Endodermal cell (in vitro differentiated cells): Measurements from ENCODE around the gene SRPK3. TPM values are rescaled to one million over a fixed set of nuclear protein-coding genes. Genes with fewer than 3 reads are reported as not detected.
A peak's percentile ranks its signal among the peaks of the same experiment; 100 is the strongest.

Experiments
- DNase-seq: peaks from one replicate; pipeline ENCODE4 v3.0.0-alpha.2; 2017
- H3K27ac ChIP-seq: 2 replicates; pipeline ENCODE4 v1.5.1; 2013; ENCODE audit warnings: mild to moderate bottlenecking, low read depth, low read length, moderate library complexity
- H3K27me3 ChIP-seq: 2 replicates; pipeline ENCODE4 v1.6.1; 2013; ENCODE audit warnings: mild to moderate bottlenecking, low read length, moderate library complexity; ENCODE audit not compliant: insufficient read depth, control insufficient read depth, poor library complexity, severe bottlenecking
- H3K36me3 ChIP-seq: 2 replicates; pipeline ENCODE4 v1.7.0; 2013; ENCODE audit warnings: mild to moderate bottlenecking, low read length, moderate library complexity; ENCODE audit not compliant: control insufficient read depth, insufficient read depth
- H3K4me1 ChIP-seq: one replicate; pipeline ENCODE4 v1.7.0; 2013; ENCODE audit warnings: low read length; ENCODE audit not compliant: control insufficient read depth, insufficient read depth
- H3K4me3 ChIP-seq: 2 replicates; pipeline ENCODE4 v1.5.1; 2013; ENCODE audit warnings: mild to moderate bottlenecking, low read length, moderate library complexity
- H3K9ac ChIP-seq: 2 replicates; pipeline ENCODE4 v1.6.1; 2013; ENCODE audit warnings: mild to moderate bottlenecking, low read length, moderate library complexity; ENCODE audit not compliant: poor library complexity, severe bottlenecking; ENCODE audit errors: extremely low read depth
- H3K9me3 ChIP-seq: 2 replicates; pipeline ENCODE4 v1.6.1; 2013; ENCODE audit warnings: mild to moderate bottlenecking, low read length, moderate library complexity; ENCODE audit not compliant: control insufficient read depth
- H3K27ac Mint-ChIP-seq: 2 replicates; pipeline ENCODE4 v1.8.0; 2020; ENCODE audit warnings: mixed read lengths
- H3K27me3 Mint-ChIP-seq: 2 replicates; pipeline ENCODE4 v1.8.0; 2021; ENCODE audit warnings: mild to moderate bottlenecking, mixed read lengths; ENCODE audit not compliant: insufficient read depth
- H3K36me3 Mint-ChIP-seq: 2 replicates; pipeline ENCODE4 v1.8.0; 2020; ENCODE audit warnings: low read depth, mixed read lengths
- H3K4me1 Mint-ChIP-seq: 2 replicates; pipeline ENCODE4 v1.8.0; 2020; ENCODE audit warnings: mixed read lengths
- H3K4me3 Mint-ChIP-seq: 2 replicates; pipeline ENCODE4 v1.8.0; 2020; ENCODE audit warnings: mild to moderate bottlenecking, moderate library complexity, mixed read lengths
- H3K9me3 Mint-ChIP-seq: 2 replicates; pipeline ENCODE4 v1.8.0; 2020; ENCODE audit warnings: mild to moderate bottlenecking, mixed read lengths
- WGBS, 2 experiments: methylation state at CpG; one replicate each; pipeline versions ENCODE4 v1.1.5 to v1.1.7; 2013; ENCODE audit warnings: missing lambda C conversion rate in 2 of 2, mixed read lengths in 1 of 2; ENCODE audit not compliant: insufficient coverage in 1 of 2, insufficient read length in 1 of 2; 5-methylcytosine and 5-hydroxymethylcytosine counted together
- total RNA-seq, 2 donors: library from RNA; stranded (reverse); fragmentation: NEBNext Ultra II Directional in 1 of 2; extraction: Animal tissue kit (Norgen Biotek cat#: 25700) in 1 of 2; gene quantifications; 2 replicates in 1 of 2; 3 replicates in 1 of 2; pipeline ENCODE4 v1.2.1, GENCODE V29; 2021
- TF ChIP-seq, protein P1 (sequence below): fragments of 200-600 bp; sonication (generic); conservative IDR thresholded peaks from 2 replicates; pipeline ENCODE4 v1.5.0; 2021; ENCODE audit warnings: antibody characterized with exemption, mild to moderate bottlenecking

SRPK3 gene
- total RNA-seq, 2 donors from 2014 or later, result not detected

DNA sequence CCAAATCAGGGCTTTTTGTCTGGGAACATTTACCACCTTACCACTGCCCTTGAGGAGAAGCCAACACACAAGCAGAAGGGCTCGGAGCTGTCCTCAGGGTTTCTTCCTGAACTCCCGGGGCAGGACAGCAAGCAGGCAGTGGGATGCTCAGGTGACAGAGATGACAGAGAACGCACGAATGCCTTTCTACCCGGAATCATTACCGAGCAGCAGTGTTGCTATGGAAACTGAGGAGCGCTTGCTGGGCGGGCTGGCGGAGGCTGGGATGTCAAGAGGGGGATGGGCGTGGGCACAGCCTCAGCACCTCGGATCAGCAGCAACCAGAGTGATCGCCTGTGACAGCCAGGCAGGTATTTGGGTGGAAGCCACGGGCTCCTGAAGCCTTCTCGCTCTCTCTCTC lies 31.4 kb downstream of the SRPK3 start:
- Mint-ChIP-seq H3K36me3 (no peaks in the 10 kb centered on the region), H3K27me3 (no peaks in the 10 kb centered on the region), H3K4me3 (no peak overlapping the region), H3K9me3 (peaks cover 71% of the 10 kb centered on the region), H3K4me1 (no peaks in the 10 kb centered on the region), H3K27ac (no peak overlapping the region)
- H3K9me3 ChIP-seq, result no peaks in the 10 kb centered on the region
- TF ChIP-seq, protein P1, sequence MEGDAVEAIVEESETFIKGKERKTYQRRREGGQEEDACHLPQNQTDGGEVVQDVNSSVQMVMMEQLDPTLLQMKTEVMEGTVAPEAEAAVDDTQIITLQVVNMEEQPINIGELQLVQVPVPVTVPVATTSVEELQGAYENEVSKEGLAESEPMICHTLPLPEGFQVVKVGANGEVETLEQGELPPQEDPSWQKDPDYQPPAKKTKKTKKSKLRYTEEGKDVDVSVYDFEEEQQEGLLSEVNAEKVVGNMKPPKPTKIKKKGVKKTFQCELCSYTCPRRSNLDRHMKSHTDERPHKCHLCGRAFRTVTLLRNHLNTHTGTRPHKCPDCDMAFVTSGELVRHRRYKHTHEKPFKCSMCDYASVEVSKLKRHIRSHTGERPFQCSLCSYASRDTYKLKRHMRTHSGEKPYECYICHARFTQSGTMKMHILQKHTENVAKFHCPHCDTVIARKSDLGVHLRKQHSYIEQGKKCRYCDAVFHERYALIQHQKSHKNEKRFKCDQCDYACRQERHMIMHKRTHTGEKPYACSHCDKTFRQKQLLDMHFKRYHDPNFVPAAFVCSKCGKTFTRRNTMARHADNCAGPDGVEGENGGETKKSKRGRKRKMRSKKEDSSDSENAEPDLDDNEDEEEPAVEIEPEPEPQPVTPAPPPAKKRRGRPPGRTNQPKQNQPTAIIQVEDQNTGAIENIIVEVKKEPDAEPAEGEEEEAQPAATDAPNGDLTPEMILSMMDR, result no peak
- no peaks in the 10 kb centered on the region for H3K27me3 ChIP-seq
- no peaks in the 10 kb centered on the region for H3K4me1 ChIP-seq
- WGBS, 2 experiments, result 87% methylated on average over 14 of the region's 14 CpGs; no CpG with 5 or more reads in 1 of the 2 experiments
- H3K27ac ChIP-seq, result no peak overlapping the region
- H3K4me3 ChIP-seq, result no peak overlapping the region
- DNase-seq, result no peak
- no peak overlapping the region for H3K9ac ChIP-seq
- H3K36me3 ChIP-seq, result no peaks in the 10 kb centered on the region

DNA sequence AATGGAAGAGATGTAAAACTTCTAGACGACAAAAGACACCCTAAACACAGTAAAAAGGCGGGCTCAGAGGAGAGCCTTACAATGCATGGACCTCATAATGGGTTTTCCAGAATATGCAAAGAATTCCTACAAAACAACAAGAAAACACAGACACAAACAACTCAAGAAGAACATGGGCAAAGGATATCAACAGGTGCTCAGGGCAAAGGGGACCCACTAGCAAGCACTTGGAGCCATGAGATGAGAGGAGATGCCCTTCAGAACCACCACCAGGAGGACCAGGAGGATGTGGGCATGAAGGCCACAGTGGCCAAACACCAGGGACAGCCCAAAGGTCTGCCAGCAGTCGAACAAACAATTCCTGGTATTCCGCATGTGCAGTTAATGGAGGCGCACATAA lies 32.3 kb downstream of the SRPK3 start:
- Histone ChIP-seq H3K4me1 (no peaks in the 10 kb centered on the region), H3K9ac (no peak overlapping the region), H3K27ac (no peak overlapping the region), H3K4me3 (no peak overlapping the region), H3K9me3 (no peaks in the 10 kb centered on the region), H3K27me3 (no peaks in the 10 kb centered on the region), H3K36me3 (no peaks in the 10 kb centered on the region)
- Mint-ChIP-seq H3K27ac (no peak overlapping the region), H3K9me3 (peaks cover 75% of the 10 kb centered on the region), H3K36me3 (no peaks in the 10 kb centered on the region), H3K27me3 (no peaks in the 10 kb centered on the region), H3K4me1 (no peaks in the 10 kb centered on the region), H3K4me3 (no peak overlapping the region)
- WGBS, 2 experiments, result 95 to 100% methylated on average over 3 to 5 of the region's 5 CpGs
- TF ChIP-seq, protein P1, result no peak
- DNase-seq, result no peak

- no peak overlapping the region for H3K9ac ChIP-seq
- DNase-seq, result peak; percentile 37
- H3K27ac Mint-ChIP-seq, result no peak overlapping the region
- no peaks in the 10 kb centered on the region for H3K27me3 Mint-ChIP-seq
- H3K27ac ChIP-seq, result no peak overlapping the region
- H3K4me3 ChIP-seq, result no peak overlapping the region
- WGBS, 2 experiments, result 79 to 94% methylated on average over 5 to 18 of the region's 19 CpGs
- H3K4me1 Mint-ChIP-seq, result peaks cover 3% of the 10 kb centered on the region
- TF ChIP-seq, protein P1, result no peak
- H3K9me3 ChIP-seq, result no peaks in the 10 kb centered on the region
- H3K36me3 ChIP-seq, result no peaks in the 10 kb centered on the region
- no peaks in the 10 kb centered on the region for H3K4me1 ChIP-seq
- H3K36me3 Mint-ChIP-seq, result no peaks in the 10 kb centered on the region
- no peak overlapping the region for H3K4me3 Mint-ChIP-seq
- peaks cover 69% of the 10 kb centered on the region for H3K9me3 Mint-ChIP-seq
- no peaks in the 10 kb centered on the region for H3K27me3 ChIP-seq
Measured at GRCh38 chrX:153814591-153815315, 33.9 kb downstream of the SRPK3 start.
